ENCODE results near the gene RGS17.
"Not testable (repeated sequence)": the region's sequence is repeated elsewhere in the genome, so short reads cannot be mapped to it uniquely, and the experiment has no call there.

RGS17 gene

DNA sequence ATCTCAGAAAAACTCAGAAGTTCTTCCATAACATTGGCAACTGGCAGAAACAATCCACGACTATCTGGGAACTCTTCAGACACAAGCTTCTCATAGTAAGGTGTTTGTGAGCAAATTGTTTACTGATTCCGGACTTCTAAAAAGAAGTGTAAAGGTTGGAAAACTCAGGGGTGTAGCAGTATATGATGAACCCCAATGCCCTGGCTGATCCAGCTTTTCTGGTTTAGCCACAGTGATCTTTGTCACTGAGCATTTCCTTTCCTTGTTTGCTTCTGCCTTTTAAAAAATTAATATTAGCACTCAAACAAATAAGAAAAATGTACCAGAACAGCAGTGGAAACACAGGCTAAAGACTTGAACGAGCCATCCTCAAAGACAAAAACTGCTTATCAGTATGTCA, 4.9 kb downstream of the RGS17 start:
- FAIRE-seq (no peak), DNase-seq (ENCODE audit: insufficient read length, low spot score) (no peak)
- TF ChIP-seq CTCF (IDR thresholded peaks at IDR 0.05; ENCODE audit: insufficient read depth, missing control alignments) = no peak

DNA sequence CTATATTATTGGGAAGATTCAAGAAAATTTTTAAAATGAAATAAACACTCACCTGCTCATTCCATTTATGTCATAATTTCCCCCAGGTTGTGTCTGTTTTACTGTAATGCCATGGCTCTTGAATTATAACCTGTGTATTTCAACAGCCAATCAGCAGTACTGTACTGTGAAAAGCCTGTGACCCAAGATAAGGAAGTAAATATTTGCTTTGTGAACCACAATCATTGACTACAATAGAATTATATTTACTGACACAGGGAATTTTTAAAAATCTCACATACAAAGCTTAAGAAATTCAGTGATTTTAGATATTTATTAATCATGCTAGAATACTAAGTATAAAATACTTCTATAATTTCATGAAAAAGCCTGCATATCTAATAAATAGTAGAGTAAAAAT, 6.0 kb downstream of the RGS17 start:
- DNase-seq (ENCODE audit: insufficient read length, low spot score) (no peak), FAIRE-seq (no peak)
- no peak for TF ChIP-seq CTCF (IDR thresholded peaks at IDR 0.05; ENCODE audit: insufficient read depth, missing control alignments)

DNA sequence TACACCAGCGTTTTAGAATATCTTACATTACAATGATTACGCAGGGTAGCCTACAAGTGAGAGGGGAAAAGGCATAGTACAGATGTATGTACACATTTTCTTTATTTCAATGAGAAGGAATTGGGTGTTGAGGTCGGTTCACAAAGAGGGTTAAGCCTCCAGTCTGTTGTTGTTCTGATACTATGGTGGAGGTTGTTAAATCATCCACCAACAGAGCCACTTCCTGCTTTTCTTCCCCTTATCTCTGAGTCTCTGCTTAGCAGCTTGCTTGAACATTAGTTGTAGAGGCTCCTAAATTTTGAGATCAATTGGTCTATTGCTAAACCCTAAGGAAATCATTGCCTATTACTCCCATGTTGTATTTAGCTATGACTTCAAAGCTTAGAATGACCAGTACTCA, 7.3 kb downstream of the RGS17 start:
- no peak for DNase-seq (ENCODE audit: insufficient read length, low spot score)
- FAIRE-seq = no peak
- no peak for TF ChIP-seq CTCF (IDR thresholded peaks at IDR 0.05; ENCODE audit: insufficient read depth, missing control alignments)

- no peak for FAIRE-seq
- DNase-seq (ENCODE audit: insufficient read length, low spot score) = no peak
- no peak for TF ChIP-seq CTCF (IDR thresholded peaks at IDR 0.05; ENCODE audit: insufficient read depth, missing control alignments)
Observed at GRCh38 chr6:153121311-153121710, 9.8 kb downstream of the RGS17 start.

DNA sequence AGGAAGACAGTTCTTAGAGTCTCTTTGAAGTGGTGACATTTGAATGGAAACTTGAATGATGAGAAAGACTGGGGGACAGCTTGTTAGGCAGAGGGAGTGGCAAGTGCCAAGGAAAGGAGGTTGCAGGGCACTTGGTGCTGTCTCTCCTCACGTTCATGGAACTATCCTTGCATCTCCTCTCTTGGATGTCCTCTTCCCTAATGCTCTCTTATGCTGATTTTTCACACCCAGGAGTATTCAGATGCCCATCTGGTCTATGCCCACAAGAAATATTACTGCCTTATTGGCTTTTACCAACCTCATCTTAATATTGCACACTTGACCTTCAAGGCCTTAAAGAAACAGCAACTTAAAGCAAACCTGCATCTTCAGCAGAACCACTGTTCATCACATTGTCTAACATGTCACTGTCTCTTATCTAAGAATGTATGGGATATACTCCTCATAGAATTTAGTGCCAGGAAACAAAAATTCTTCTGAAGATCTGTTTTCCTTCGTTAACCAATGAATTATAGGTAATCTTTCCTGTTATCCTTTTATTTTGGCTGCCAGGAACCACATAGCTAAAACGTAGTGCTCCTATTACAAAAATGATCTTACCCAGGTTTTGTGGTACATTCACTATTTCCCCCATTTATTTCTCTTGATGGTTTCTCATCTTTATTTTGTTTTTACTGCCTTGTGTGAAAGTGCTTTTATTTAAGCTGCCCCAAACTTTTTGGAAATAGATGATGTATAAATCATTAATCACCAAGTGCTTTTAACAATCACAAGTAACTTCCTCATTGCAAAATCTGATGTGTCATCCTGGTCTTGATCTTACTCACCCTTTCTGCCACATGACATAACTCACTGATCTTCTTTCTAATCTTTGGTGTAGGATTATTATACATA, 12.8 kb downstream of the RGS17 start:
- no peak for TF ChIP-seq CTCF (IDR thresholded peaks at IDR 0.05; ENCODE audit: insufficient read depth, missing control alignments)
- no peak for FAIRE-seq
- no peak for DNase-seq (ENCODE audit: insufficient read length, low spot score)

DNA sequence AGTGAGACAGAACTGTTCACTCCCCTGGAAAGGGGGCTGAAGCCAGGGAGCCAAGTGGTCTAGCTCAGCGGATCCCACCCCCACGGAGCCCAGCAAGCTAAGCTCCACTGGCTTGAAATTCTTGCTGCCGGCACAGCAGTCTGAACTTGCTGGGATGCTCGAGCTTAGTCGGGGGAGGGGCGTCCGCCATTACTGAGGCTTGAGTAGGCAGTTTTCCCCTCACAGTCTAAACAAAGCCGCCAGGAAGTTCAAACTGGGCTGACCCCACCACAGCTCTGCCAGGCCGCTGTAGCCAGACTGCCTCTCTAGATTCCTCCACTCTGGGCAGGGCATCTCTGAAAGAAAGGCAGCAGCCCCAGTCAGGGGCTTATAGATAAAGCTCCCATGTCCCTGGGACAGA, 20.0 kb downstream of the RGS17 start:
- FAIRE-seq; DNase-seq (ENCODE audit: insufficient read length, low spot score): not testable (repeated sequence)

GRCh38 chr6:153110612-153111011, 20.5 kb downstream of the RGS17 start:
- not testable (repeated sequence) for FAIRE-seq; DNase-seq (ENCODE audit: insufficient read length, low spot score)

GRCh38 chr6:153108315-153108714, 22.8 kb downstream of the RGS17 start:
- FAIRE-seq (peak; percentile 70), DNase-seq (ENCODE audit: insufficient read length, low spot score) (no peak)
- TF ChIP-seq CTCF (IDR thresholded peaks at IDR 0.05; ENCODE audit: insufficient read depth, missing control alignments) = peak; percentile 26
